Stimulated activated CD4-positive, alpha-beta T cell treated with anti-CD3 and anti-CD28 coated beads, TNF-alpha, amount 100 ng/mL, for 1 hour (primary cell): ENCODE data around the gene CAMK2N2.

ENCODE experiments used
- DNase-seq, 3 donors: peaks; one replicate each; pipeline ENCODE4 v3.0.0-alpha.2; 2020; ENCODE audit warnings: low read depth in 3 of 3, low spot score in 1 of 3

CAMK2N2 gene

DNA sequence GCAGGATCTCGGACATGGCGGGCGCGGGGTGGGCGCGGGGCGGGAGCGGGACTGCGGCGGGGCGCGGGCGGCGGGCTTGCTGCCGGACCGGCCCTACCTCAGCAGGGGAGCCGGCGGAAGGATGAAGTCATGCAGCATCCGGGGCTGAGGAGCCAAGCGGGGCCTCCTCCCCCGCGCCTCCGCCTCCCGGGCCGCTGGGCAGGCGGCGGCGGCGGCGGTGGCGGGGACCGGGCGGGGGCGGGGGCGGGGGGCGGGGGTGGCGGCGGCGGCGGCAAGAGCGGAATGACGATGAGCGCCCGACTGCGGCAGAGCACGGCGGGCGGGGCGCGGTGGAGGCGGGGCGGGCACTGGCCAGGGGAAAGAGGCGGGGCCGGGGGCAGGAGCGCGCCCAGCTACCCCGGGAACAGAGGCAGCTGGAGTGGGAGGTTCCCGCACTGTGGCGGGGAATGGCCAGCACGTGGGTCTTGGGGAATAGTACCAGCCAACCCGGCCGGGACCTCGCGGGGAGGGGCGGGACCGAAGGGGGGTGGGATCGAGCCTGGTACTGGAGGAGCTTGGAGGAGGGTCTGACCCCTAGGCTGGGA is at the start of gene CAMK2N2:
CAMK2N2 (minus strand) TSS at position 284 of the 584 bp plus-strand sequence; CDS start at position 16, 268 bp downstream.
- DNase-seq, result no peak

DNA sequence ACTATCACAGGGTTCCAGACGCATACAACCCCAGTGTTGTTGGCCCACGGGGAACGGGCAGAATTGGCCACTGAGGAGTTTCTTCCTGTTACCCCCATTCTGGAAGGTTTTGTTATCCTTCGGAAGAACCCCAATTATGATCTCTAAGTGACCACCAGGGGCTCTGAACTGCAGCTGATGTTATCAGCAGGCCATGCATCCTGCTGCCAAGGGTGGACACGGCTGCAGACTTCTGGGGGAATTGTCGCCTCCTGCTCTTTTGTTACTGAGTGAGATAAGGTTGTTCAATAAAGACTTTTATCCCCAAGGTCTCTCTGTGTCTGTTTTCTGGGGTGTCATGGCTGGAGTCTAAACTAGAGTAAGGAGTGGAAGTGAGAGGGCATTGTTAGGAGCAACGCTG is 47.4 kb upstream of the CAMK2N2 start:
- DNase-seq, result no peak

DNA sequence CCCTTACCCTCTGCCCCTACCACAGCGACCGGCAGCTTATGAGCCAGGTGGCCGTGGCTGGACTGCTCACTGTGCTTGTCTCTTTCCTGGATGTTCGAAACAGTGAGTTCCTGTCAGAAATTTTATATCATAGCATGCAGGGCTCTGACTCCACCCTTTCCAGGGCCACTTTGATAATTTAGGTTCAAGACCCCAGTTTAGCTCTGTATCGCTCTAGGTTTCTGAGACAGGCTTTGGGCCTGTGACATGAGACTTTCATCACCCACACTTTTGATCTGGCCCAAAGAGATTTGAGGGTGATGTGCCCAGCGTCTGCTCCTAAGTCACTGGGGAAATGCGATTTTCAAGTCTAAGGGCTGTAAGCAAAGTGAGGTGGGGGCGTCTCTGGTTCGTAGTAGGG is 46.6 kb upstream of the CAMK2N2 start:
- no peak for DNase-seq

DNA sequence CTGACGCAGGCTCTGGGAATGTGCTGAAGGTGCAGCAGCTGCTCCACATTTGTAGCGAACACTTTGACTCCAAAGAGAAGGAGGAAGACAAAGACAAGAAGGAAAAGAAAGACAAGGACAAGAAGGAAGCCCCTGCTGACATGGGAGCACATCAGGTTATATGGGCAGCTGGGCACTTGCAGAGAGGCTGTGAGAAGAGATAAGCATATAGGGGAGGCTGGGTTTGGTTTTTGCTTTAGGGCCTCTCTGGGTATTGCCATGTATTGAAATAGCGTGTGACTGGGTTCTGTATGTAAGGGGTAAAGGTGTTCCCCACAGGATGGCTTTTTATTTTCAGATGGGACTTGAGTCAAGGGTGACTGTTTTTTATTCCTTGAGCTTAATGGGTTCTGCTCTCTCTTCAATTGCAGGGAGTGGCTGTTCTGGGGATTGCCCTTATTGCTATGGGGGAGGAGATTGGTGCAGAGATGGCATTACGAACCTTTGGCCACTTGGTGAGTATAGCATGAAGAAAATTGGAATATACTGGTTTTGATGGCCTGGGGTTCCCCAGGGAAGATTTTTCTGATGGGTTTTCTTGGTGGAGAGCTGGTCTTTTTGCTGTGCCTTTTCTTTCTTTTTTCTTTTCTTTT is 45.1 kb upstream of the CAMK2N2 start:
- no peak for DNase-seq

DNA sequence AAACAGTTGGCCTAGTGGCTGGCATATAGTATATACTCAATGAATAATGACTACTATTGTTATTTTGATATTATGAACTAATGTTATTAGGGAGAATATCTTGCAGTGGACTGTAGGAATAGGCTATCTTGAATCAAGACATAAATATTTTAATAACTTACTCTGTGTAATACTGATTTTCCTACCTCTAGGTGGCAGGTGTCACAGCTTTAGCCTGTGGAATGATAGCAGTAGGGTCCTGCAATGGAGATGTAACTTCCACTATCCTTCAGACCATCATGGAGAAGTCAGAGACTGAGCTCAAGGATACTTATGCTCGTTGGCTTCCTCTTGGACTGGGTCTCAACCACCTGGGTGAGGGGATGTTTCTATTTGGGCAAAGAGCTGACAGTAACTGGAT is 44.2 kb upstream of the CAMK2N2 start:
- no peak for DNase-seq

DNA sequence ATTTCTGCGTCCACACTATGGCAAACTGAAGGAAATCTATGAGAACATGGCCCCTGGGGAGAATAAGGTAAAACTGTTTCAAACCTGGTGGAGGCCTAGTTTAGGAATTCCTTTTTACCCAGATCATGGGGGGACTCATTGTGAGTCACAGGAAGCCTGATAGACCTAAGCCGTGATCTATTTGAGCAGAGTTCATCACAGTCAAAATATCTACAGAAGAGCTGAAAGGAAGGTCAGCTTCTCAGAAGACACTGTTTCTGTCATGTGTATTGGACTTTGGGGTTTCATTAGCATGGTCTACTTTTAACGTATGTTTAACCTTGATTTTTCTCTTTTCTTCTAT is 39.0 kb upstream of the CAMK2N2 start:
- no peak for DNase-seq

DNA sequence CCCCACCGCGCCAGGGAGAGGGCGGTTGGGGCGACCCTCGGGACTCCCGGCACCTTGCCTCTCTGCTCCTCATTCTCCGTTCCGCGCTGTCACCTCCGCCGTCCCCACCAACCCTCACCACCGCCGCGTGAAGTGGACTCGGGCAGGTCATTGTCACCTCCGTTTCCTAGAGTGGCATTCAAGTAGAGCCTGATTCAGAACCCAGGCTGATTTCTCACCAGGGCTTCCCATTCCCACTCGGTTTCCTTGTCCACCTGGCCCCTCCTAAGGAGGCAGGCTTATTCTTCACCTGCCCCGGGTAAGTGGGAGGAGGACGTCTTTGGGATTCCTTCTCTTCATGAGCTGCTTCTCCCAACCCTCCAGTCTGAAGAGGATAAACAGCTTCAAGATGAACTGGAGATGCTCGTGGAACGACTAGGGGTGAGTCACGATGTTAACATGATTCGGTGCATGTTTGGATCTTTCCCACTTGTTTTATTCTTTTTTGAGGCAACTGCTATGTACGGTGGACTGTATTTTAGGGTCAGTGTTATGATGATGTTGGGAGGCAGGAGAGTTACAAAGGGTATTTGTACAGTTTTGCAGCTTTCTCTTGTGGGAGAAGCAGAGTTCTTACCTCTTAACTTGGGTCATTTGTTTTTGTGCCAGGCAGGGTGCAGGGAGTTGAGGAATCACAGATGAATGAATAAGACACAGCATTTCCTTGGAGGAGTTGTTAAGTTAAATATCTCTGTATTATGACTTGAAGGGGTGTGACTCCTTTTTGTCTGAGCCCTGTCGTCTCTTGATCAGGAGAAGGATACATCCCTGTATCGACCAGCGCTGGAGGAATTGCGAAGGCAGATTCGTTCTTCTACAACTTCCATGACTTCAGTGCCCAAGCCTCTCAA is 38.4 kb upstream of the CAMK2N2 start:
- no peak for DNase-seq

DNA sequence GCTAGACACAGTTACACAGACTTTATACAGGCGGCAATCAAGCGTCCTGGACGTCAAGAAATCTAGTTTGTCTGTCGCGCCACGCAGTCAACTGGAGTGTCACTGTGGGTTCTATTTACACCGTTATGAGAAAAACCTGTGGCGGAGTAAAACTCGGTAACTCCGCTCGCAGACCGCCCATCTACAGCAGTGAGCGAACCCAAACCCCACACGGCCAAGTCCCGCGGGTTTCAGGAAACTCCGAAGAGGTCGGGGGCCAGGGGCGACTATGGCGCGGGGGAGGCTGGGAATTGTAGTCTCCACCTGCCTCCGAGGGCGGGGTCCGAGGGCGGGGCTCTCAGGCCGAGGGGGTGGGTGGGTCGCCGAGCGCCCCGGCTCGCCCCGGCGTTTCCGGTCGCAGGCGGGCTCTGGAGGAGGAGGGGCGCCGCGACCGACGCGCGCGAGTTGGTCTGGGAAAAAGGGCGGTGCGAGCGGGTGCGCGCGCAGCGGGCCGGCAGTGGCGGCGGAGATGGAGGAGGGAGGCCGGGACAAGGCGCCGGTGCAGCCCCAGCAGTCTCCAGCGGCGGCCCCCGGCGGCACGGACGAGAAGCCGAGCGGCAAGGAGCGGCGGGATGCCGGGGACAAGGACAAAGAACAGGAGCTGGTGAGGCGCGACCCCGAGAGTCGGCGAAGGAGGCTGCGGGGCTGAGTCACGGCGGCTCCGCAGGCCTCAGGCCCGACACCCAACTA is 37.6 kb upstream of the CAMK2N2 start, which contains the start of gene PSMD2:
PSMD2 (plus strand) TSS at position 483 of the 729 bp plus-strand sequence; CDS start at position 509, 26 bp downstream.
- DNase-seq, result peak; percentile 96 to 97 (median 96)

DNA sequence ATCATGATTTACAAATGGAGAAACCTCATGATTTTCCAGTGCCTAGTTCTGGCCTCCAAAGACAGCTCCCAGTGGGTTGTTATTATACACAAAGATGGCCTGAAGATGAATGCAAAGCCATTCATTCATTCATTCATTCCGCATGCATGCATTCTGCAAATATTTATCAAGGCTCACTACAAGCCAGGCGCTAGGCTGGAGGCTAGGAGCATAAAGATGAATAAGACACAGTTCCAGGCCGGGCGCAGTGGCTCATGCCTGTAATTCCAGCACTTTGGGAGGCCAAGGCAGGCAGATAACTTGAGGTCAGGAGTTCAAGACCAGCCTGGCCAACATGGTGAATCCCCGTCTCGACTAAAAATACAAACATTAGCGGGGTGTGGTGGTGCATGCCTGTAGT is 35.3 kb upstream of the CAMK2N2 start:
- no peak for DNase-seq

DNA sequence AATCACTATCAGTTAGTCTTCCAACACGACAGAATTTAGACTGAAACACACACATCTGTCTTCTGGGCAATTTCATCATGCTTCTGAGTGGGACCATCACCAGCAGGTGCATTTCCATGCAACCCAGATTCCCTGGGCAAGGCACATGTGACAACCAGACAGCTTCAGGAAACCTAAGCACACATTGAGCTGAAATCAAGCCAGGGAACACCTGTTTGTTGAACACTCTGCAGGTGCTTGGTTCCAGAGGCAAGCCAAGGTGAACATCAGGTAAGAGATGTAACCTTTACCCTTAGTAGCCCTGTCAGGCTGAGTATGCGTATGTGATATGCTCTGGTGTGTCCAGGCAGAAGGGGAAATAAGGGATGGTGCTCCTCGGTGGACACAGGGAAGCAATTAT is 34.4 kb upstream of the CAMK2N2 start:
- DNase-seq, result no peak

DNA sequence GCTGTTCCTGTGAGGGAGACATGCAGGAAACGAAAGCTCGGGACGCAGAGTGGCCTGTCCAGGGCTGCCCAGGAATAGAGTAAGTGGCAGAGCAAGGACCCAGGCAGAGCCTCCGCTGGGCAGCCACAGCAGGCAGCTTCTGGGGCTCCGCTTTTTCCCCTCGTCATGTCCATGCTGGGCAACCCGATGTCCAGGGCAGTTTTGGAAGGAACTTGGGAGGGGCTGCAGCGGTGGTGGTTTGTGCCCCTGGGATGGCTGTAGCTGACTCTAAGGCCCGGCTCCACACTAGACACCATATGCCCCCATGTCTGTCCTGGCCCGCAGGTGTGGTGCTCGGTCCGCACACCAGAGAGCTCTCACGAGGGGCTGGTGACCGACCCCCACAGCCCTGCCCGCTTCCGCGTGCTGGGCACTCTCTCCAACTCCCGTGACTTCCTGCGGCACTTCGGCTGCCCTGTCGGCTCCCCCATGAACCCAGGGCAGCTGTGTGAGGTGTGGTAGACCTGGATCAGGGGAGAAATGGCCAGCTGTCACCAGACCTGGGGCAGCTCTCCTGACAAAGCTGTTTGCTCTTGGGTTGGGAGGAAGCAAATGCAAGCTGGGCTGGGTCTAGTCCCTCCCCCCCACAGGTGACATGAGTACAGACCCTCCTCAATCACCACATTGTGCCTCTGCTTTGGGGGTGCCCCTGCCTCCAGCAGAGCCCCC is 30.5 kb upstream of the CAMK2N2 start:
- no peak for DNase-seq

DNA sequence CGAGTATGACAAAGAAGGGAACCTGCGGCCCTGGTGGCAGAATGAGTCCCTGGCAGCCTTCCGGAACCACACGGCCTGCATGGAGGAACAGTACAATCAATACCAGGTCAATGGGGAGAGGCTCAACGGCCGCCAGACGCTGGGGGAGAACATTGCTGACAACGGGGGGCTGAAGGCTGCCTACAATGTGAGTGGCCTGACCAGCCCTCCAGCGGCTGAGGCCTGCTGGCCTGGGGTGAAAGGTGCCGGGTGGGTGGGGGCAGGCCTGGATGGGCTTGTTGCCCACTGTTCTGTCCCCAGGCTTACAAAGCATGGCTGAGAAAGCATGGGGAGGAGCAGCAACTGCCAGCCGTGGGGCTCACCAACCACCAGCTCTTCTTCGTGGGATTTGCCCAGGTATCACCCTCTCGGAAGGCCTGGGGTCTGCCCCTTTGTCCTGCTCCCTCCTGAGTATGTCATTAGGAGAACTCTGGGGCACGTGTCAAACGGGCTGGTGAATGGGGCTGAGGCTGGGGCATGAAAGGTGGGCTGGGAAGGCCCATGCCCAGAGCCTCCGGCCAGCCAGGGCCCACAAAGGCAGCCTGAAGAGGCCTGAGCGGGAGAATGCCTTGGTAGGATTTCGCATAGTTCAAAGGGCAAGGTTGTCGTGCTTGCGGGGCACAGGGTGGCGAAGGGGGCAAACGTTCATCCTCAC is 29.8 kb upstream of the CAMK2N2 start:
- DNase-seq, result no peak

DNA sequence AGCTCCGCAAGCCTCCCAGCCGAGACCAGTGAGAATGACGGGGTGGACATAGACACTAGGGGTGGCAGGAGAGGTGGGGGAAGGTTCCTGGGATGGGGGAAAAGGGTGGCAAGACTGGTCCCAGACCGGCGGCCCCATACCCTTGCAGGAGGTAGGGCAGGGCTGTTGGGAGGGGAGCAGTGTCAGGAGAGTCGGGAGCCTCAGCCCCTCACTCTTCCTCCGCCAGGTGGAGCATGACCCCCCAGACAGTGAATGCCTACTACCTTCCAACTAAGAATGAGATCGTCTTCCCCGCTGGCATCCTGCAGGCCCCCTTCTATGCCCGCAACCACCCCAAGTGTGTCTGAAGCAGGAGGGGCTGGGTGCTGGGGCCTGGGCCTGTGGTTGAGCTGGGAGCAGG is 29.0 kb upstream of the CAMK2N2 start:
- DNase-seq, result no peak

DNA sequence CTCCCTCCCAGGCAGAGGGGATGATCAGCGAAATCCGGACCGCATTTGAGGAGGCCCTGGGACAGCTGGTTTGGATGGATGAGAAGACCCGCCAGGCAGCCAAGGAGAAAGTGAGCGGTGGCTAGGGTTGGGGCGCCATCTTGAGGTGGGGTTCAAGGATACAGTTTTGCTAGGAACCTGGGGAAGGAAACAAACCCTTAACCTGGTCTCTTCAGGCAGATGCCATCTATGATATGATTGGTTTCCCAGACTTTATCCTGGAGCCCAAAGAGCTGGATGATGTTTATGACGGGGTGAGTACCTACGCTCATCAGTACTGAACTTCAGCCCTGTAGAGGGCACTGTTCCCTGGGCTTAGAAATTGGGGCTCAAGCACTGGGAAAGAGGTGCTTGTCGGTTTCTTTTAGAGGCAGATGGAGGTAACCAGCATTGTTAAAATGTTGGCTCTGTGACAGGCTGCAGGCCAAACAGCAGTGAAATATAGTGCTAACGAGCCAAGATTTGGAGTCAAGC is 28.1 kb upstream of the CAMK2N2 start:
- DNase-seq, result peak in 2 of 3 donors; percentile 20 to 61

DNA sequence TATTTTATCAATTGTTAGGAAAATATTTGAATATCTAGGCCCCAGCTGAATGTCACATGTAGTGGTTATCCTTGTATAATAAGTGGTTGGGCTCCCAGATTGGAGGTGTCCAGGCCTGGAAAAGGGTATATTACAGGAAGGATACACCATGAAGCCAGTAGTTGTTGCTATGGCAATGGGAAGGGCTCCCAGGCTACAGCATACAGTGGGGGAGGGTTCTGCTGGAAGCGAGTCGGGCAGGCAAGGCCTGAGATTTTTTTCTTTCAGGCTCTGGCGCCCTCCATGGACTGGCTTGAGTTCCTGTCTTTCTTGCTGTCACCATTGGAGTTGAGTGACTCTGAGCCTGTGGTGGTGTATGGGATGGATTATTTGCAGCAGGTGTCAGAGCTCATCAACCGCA is 23.3 kb upstream of the CAMK2N2 start:
- no peak for DNase-seq

DNA sequence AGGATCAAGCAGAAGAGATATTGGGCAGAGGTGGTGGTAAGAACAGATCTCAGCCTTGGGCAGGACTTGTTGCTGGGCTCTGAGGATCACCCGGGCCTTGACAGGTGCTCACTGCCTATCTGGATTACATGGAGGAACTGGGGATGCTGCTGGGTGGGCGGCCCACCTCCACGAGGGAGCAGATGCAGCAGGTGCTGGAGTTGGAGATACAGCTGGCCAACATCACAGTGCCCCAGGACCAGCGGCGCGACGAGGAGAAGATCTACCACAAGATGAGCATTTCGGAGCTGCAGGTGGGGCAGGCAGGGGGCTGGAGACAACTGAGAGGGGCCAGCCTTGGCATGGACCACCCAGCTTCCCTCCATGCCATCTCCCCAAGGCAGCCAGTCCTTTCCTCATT is 22.3 kb upstream of the CAMK2N2 start:
- no peak for DNase-seq

DNA sequence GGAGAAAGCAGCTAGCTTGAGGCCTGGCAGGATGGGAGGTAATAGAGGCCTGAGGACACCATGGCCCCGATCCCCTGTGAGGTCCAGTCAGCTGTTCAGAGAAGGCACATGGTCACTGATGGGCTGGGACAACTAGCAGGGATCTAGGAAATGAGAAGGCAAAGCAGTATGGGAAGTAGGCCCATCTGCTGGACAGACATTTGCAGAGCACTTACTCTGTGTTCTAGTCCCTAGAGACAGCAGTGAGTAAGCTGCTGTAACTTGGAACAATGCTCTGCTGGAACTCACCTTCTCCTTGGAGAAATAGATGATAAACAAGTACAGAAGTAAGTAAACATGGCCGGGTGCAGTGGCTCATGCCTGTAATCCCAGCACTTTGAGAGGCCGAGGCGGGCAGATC is 21.6 kb upstream of the CAMK2N2 start:
- DNase-seq, result no peak

DNA sequence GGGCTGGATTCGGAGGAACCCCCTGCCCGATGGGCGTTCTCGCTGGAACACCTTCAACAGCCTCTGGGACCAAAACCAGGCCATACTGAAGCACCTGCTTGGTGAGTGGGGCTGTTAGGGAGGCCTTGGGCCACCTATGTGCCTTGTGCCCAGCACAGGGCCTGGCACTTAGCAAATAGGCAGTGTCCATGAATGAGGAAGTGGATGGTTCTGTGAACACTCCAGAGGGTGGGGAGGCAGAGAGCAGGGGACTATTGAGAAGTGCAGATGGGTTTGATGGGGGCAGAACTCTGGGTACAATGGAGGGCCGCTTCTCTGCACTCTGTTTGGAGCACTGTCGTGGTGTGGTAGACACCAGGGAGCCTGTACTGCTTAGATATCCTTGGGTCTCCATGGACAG is 16.0 kb upstream of the CAMK2N2 start:
- DNase-seq, result no peak

DNA sequence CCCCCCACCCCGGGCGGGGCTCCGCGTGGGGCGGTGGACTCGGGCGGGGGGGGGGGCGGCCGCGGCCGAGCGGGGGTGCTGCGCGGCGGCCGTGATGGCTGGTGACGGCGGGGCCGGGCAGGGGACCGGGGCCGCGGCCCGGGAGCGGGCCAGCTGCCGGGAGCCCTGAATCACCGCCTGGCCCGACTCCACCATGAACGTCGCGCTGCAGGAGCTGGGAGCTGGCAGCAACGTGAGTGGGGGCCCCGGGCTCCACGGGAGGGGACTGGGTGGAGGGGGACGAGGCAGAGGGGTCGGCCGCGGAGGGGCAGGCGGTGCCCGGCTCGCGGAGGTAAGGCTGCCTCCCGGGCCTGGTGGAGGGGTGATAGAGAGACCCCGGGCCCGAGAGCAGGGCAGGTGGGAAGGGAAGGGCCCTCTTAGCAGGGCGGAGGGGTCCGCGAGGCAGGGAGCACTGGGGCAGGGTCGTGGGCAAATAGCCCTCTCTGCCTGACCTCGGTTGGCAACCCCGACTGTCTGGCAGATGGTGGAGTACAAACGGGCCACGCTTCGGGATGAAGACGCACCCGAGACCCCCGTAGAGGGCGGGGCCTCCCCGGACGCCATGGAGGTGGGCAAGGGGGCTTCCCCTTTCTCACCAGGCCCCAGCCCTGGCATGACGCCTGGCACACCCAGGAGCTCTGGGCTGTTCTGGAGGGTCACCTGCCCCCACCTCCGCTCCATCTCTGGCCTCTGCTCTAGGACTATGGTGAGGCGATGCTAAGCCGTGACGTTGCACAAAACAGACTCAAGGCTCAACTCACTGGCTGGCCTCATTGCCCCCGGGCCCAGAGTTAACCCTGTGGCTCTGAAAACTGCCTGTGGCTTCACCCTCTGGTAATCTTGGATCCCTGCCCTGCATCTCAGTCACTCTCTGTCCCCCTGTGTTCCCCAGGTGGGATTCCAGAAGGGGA is 14.9 kb upstream of the CAMK2N2 start, which contains the start of gene ECE2:
ECE2 (plus strand) TSS at position 62 of the 950 bp plus-strand sequence; CDS start at position 194, 132 bp downstream.
- DNase-seq, result no peak
